ENCODE results near the gene CD19.

DNA sequence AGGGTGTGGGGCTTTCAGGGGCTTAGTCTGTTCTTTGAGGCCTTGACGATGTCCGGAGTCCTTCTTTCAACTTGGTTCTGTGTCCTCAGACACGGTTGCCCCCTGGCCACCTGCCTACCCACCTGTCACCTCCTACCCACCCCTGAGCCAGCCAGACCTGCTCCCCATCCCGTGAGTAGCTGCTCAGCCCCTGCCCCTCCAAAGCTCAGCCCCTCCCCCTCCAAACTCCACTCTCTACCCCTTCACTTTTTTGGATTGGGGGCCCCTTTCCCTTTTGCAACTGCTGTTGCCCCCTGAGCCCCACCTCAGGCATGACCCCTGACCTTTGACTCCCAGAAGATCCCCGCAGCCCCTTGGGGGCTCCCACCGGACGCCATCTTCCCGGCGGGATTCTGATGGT, 54.3 kb downstream of the CD19 start:
- TF ChIP-seq, protein P1, sequence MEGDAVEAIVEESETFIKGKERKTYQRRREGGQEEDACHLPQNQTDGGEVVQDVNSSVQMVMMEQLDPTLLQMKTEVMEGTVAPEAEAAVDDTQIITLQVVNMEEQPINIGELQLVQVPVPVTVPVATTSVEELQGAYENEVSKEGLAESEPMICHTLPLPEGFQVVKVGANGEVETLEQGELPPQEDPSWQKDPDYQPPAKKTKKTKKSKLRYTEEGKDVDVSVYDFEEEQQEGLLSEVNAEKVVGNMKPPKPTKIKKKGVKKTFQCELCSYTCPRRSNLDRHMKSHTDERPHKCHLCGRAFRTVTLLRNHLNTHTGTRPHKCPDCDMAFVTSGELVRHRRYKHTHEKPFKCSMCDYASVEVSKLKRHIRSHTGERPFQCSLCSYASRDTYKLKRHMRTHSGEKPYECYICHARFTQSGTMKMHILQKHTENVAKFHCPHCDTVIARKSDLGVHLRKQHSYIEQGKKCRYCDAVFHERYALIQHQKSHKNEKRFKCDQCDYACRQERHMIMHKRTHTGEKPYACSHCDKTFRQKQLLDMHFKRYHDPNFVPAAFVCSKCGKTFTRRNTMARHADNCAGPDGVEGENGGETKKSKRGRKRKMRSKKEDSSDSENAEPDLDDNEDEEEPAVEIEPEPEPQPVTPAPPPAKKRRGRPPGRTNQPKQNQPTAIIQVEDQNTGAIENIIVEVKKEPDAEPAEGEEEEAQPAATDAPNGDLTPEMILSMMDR (IDR thresholded peaks at IDR 0.05), result no peak
- no peak for TF ChIP-seq EP300 (IDR thresholded peaks at IDR 0.05)
- no peak for TF ChIP-seq POLR2AphosphoS5 (IDR thresholded peaks at IDR 0.05)

Data from upper lobe of left lung (tissue), 4 donors.